GM19035 (cell line): Measurements from ENCODE around the gene IGFBP1.
"Not testable (repeated sequence)": the region's sequence is repeated elsewhere in the genome, so short reads cannot be mapped to it uniquely, and the experiment has no call there.

Experiments
- ATAC-seq: cut with Tn5 transposase; IDR thresholded peaks from one replicate; pipeline ENCODE4 v1.9.1; 2021; ENCODE audit not compliant: unreplicated experiment

IGFBP1 gene

GRCh38 chr7:45930967-45931366 lies 42.7 kb downstream of the IGFBP1 start:
- ATAC-seq: no peak

- ATAC-seq: no peak
Measured at GRCh38 chr7:45937301-45937700, 49.0 kb downstream of the IGFBP1 start.

DNA sequence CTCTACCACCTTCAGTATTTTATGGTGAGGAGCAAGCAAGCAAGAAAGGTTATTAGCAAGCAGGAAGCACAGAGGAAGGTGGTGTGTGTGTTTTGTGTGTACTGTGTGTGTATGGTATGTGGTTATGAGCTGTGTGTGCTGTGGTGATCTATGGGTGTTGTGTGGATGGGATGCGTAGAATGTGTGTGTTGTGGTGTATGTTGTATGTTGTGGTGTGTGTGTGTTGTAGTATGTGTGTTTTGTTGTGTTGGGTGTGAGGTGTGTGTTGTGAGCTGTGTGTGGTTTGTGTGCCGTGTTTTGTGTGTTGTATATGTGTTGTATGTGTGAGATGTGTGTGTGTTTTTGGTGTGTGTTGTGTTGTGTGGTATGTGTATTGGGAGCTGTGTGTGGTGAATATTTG lies 49.6 kb downstream of the IGFBP1 start:
- no peak for ATAC-seq

DNA sequence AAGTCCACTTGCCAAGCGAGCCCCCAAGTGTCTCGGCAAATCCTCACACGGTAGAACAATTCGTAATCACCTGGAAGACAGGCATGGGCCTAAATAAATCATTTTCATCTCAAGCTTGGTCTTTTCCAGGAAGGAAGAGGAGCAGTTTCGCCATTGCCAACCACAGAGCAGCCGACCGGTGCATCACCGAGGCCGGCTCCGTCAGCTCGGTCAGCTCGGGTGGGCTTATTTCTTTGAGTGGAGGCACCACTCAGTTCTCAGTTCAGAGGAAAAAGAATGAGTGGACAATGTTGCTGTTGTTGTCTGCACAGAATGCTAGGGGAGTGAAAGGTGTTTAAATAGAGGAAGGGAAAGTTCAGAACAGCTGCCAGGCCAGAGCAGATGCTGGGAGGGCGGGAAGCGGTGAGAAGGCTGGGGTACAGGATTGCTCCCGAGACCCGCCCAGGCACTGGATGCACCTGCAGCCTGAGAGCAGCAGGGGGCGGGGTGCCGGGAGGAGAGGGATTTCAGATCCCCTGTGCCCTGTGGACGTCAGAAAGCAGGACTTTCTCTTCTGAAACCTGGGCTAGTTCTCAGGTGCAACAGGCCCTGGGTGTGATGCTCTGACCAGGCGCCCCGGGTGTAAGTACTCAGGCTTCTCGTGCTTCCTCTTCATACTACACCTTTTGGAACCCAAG lies 50.5 kb downstream of the IGFBP1 start:
- ATAC-seq: no peak

- no peak for ATAC-seq
Measured at GRCh38 chr7:45939574-45939973, 51.3 kb downstream of the IGFBP1 start.

GRCh38 chr7:45940237-45940781 lies 52.0 kb downstream of the IGFBP1 start:
- not testable (repeated sequence) for ATAC-seq

GRCh38 chr7:45940939-45941338 lies 52.7 kb downstream of the IGFBP1 start:
- no peak for ATAC-seq
